Neutrophil (primary cell): ENCODE measurements around the gene PRMT3.
A peak's percentile ranks its signal among the peaks of the same experiment; 100 is the strongest.

Source experiments
- H3K27ac ChIP-seq: fragments of 200-600 bp; sonication (generic); 2 replicates; pipeline ENCODE4 v1.5.1; 2016; ENCODE audit warnings: mild to moderate bottlenecking, moderate library complexity
- H3K27me3 ChIP-seq: fragments of 200-600 bp; sonication (generic); 2 replicates; pipeline ENCODE4 v1.6.0; 2016; ENCODE audit warnings: mild to moderate bottlenecking
- H3K36me3 ChIP-seq: fragments of 200-600 bp; sonication (generic); 2 replicates; pipeline ENCODE4 v1.5.1; 2017
- H3K4me1 ChIP-seq, 2 experiments: fragments of 200-600 bp in 1 of 2; sonication (generic) in 1 of 2; 1 replicate in 1 of 2; 2 replicates in 1 of 2; pipeline versions ENCODE4 v1.5.1 to v1.6.1; 2013 to 2016; ENCODE audit warnings: low read depth in 1 of 2, low read length in 1 of 2, mild to moderate bottlenecking in 1 of 2, moderate library complexity in 1 of 2; ENCODE audit not compliant: control insufficient read depth in 1 of 2, insufficient read depth in 1 of 2
- H3K4me3 ChIP-seq, 2 experiments: fragments of 200-600 bp in 1 of 2; sonication (generic) in 1 of 2; 1 replicate in 1 of 2; 2 replicates in 1 of 2; pipeline ENCODE4 v1.5.1; 2013 to 2016; ENCODE audit warnings: low read depth in 1 of 2, low read length in 1 of 2, mild to moderate bottlenecking in 1 of 2, moderate library complexity in 1 of 2
- H3K9me3 ChIP-seq: fragments of 200-600 bp; sonication (generic); 2 replicates; pipeline ENCODE4 v1.5.1; 2016
- TF ChIP-seq, protein P1 (sequence below): fragments of 200-600 bp; sonication (generic); IDR thresholded peaks from 2 replicates; pipeline ENCODE4 v1.5.1; 2016; ENCODE audit warnings: antibody characterized with exemption

PRMT3 gene

GRCh38 chr11:20387261-20388095 is at the start of gene PRMT3:
PRMT3 (plus strand) TSS chr11:20387716; CDS start chr11:20387747, 31 bp downstream.
- TF ChIP-seq, protein P1, sequence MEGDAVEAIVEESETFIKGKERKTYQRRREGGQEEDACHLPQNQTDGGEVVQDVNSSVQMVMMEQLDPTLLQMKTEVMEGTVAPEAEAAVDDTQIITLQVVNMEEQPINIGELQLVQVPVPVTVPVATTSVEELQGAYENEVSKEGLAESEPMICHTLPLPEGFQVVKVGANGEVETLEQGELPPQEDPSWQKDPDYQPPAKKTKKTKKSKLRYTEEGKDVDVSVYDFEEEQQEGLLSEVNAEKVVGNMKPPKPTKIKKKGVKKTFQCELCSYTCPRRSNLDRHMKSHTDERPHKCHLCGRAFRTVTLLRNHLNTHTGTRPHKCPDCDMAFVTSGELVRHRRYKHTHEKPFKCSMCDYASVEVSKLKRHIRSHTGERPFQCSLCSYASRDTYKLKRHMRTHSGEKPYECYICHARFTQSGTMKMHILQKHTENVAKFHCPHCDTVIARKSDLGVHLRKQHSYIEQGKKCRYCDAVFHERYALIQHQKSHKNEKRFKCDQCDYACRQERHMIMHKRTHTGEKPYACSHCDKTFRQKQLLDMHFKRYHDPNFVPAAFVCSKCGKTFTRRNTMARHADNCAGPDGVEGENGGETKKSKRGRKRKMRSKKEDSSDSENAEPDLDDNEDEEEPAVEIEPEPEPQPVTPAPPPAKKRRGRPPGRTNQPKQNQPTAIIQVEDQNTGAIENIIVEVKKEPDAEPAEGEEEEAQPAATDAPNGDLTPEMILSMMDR, result peak; percentile 56
- H3K27ac ChIP-seq, result peak within 1 kb of the TSS; percentile 97
- peaks cover 11 to 19% of the 10 kb centered on the region in 2 experiments for H3K4me1 ChIP-seq
- H3K9me3 ChIP-seq, result no peaks in the 10 kb centered on the region
- peak within 1 kb of the TSS; percentile 63 to 83 for H3K4me3 ChIP-seq
- peaks cover 27% of the 10 kb centered on the region for H3K36me3 ChIP-seq
- H3K27me3 ChIP-seq, result no peaks in the 10 kb centered on the region

DNA sequence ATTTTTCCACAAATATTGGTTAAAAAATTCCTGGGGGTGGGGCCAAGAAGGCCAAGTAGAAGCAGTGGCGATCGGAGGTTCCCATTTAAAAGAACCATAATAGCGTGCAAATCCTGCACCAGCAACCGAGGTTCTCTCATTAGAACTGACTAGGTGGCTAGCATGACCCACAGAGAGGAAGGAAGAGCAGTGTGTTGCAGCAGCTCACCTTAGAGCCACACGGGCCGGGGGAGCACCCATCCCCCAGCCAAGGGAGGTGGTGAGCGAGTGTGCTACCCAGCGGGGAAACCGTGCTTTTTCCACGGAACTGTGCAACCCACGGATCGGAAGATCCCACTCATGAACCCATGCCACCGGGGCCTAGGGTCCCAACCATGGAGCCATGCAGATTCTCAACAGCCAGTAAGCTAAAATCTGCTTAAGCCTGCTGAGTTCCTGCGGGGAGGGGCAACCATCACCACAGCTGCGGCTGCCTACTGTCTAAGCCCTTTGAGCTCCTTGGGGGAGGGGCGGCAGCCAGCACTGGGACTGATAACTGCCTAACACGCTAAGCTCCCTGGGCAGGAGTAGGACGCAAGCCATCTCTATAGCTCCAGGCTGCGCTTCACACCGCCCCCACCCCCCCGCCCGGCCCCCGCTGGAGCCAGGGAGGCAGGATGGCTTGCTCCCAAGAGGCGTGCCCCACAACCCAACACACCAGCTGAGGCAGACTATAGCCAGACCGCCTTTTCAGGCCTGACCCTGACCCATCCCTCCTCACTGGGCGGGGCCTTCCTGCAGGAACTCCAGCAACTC is 45.0 kb upstream of the PRMT3 start:
- no peak overlapping the region for H3K27ac ChIP-seq
- TF ChIP-seq, protein P1, result no peak
- H3K9me3 ChIP-seq, result no peaks in the 10 kb centered on the region
- H3K4me3 ChIP-seq, result no peak overlapping the region
- peaks cover 0 to 6% of the 10 kb centered on the region in 2 experiments for H3K4me1 ChIP-seq
- peaks cover 95% of the 10 kb centered on the region for H3K27me3 ChIP-seq
- H3K36me3 ChIP-seq, result no peaks in the 10 kb centered on the region

- TF ChIP-seq, protein P1, result no peak
- H3K4me3 ChIP-seq, result no peak overlapping the region
- no peaks in the 10 kb centered on the region for H3K36me3 ChIP-seq
Observed at GRCh38 chr11:20351136-20351535, 36.4 kb upstream of the PRMT3 start.

GRCh38 chr11:20351751-20352262 is 35.7 kb upstream of the PRMT3 start:
- no peak overlapping the region for H3K27ac ChIP-seq
- TF ChIP-seq, protein P1, result no peak

More at GRCh38 chr11:20351136-20351535, 36.4 kb upstream of the PRMT3 start:
- no peak overlapping the region for H3K27ac ChIP-seq
- H3K4me1 ChIP-seq, result no peaks in the 10 kb centered on the region
- H3K27me3 ChIP-seq, result peaks cover 76% of the 10 kb centered on the region
- no peaks in the 10 kb centered on the region for H3K9me3 ChIP-seq

GRCh38 chr11:20353829-20354434 is 33.6 kb upstream of the PRMT3 start:
- no peaks in the 10 kb centered on the region for H3K4me1 ChIP-seq
- H3K27me3 ChIP-seq, result peaks cover 74% of the 10 kb centered on the region
- H3K36me3 ChIP-seq, result no peaks in the 10 kb centered on the region
- H3K9me3 ChIP-seq, result no peaks in the 10 kb centered on the region
- no peak overlapping the region for H3K27ac ChIP-seq
- H3K4me3 ChIP-seq, result no peak overlapping the region
- TF ChIP-seq, protein P1, result peak; percentile 74

More at GRCh38 chr11:20351751-20352262, 35.7 kb upstream of the PRMT3 start:
- Histone ChIP-seq H3K27me3 (peaks cover 76% of the 10 kb centered on the region), H3K4me3 (no peak overlapping the region), H3K4me1 (no peaks in the 10 kb centered on the region), H3K36me3 (no peaks in the 10 kb centered on the region), H3K9me3 (no peaks in the 10 kb centered on the region)
